A673 (cell line): ENCODE results near the gene UTF1.

Source experiments
- EZH2 ChIP-seq: fragments of 200-600 bp; sonication (generic); IDR thresholded peaks from 2 replicates; pipeline ENCODE4 v1.6.1; 2017; ENCODE audit warnings: borderline replicate concordance, low read depth, mild to moderate bottlenecking, mixed read lengths, antibody characterized with exemption, low read length; ENCODE audit not compliant: poor library complexity, severe bottlenecking
- TF ChIP-seq, protein P1 (sequence below): fragments of 300-800, 200-600 bp; sonication (generic); conservative IDR thresholded peaks from 2 replicates; pipeline ENCODE4 v1.5.1; 2017; ENCODE audit warnings: low read depth, mild to moderate bottlenecking, antibody characterized with exemption, low read length, moderate library complexity, mixed read lengths

DNA sequence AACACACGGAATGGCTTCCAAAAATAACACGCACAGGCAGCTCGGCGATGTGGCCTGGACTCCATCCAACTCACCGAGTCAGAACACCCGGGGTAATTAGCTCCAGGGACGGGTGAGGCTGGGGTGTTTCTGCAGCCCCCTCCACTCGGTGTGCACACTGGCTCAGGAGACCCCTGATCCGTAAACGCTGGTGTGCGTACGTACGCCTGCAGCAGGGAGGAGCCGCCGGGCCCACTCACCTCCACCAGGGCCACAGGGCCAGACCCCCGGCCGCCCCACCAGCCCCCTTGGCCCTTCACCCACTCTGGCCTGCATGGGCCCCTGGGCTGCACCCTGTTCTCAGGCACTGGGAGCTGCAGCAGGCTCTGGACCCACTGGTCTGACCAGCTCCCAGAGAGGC lies 22.4 kb upstream of the UTF1 start:
- TF ChIP-seq, protein P1, sequence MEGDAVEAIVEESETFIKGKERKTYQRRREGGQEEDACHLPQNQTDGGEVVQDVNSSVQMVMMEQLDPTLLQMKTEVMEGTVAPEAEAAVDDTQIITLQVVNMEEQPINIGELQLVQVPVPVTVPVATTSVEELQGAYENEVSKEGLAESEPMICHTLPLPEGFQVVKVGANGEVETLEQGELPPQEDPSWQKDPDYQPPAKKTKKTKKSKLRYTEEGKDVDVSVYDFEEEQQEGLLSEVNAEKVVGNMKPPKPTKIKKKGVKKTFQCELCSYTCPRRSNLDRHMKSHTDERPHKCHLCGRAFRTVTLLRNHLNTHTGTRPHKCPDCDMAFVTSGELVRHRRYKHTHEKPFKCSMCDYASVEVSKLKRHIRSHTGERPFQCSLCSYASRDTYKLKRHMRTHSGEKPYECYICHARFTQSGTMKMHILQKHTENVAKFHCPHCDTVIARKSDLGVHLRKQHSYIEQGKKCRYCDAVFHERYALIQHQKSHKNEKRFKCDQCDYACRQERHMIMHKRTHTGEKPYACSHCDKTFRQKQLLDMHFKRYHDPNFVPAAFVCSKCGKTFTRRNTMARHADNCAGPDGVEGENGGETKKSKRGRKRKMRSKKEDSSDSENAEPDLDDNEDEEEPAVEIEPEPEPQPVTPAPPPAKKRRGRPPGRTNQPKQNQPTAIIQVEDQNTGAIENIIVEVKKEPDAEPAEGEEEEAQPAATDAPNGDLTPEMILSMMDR, result no peak
- TF ChIP-seq EZH2, result no peak
